SK-N-SH (cell line): ENCODE measurements around the gene RFC4. TPM values are rescaled to one million over a fixed set of nuclear protein-coding genes. Genes with fewer than 3 reads are reported as not detected.
"Not testable (repeated sequence)": the region's sequence is repeated elsewhere in the genome, so short reads cannot be mapped to it uniquely, and the experiment has no call there.

Experiments used
- CTCF ChIA-PET: fragments of 300-600, 350-600 bp; formaldehyde crosslinking; extraction: SDS; loops from one replicate; lab custom pipeline; 2021; lab: Yijun Ruan, JAX
- POLR2A ChIA-PET: fragments of 350-600 bp; sonication (Branson Sonifier 250); formaldehyde crosslinking; extraction: SDS; loops from one replicate; lab custom pipeline; 2020; ENCODE audit warnings: antibody characterized with exemption, inconsistent platforms; lab: Yijun Ruan, JAX
- DNase-seq: peaks from one replicate; pipeline ENCODE4 v3.0.0; 2012
- H2AFZ ChIP-seq: fragments of 200-600 bp; sonication (generic); 2 replicates; pipeline ENCODE4 v1.8.1; 2016; ENCODE audit warnings: antibody characterized with exemption, mild to moderate bottlenecking, low read depth
- H3F3A ChIP-seq: fragments of 200-600 bp; sonication (generic); replicated peaks from 2 replicates; pipeline ENCODE3; 2016; ENCODE audit warnings: antibody characterized with exemption, mild to moderate bottlenecking; ENCODE audit not compliant: insufficient read depth
- H3K27ac ChIP-seq, 2 experiments: fragments of 200-500 bp in 1 of 2; fragments of 200-600 bp in 1 of 2; sonication (Bioruptor generic) in 1 of 2; sonication (generic), shearing (Covaris generic) in 1 of 2; 2 replicates each; pipeline versions ENCODE4 v1.5.1 to v1.6.1; 2014 to 2016; ENCODE audit warnings: low read depth in 2 of 2, inconsistent platforms in 1 of 2, low read length in 1 of 2, mild to moderate bottlenecking in 1 of 2, mixed read lengths in 1 of 2
- H3K27me3 ChIP-seq: fragments of 200-600 bp; sonication (generic), shearing (Covaris generic); 2 replicates; pipeline ENCODE4 v1.6.1; 2016; ENCODE audit warnings: mixed run types; ENCODE audit not compliant: insufficient read depth
- H3K36me3 ChIP-seq, 2 experiments: fragments of 200-500 bp in 1 of 2; fragments of 200-600 bp in 1 of 2; sonication (Bioruptor generic) in 1 of 2; sonication (generic) in 1 of 2; replicated peaks in 1 of 2; 2 replicates each; pipeline versions ENCODE3 to v1.5.1; 2014 to 2016; ENCODE audit warnings: low read length in 1 of 2, mild to moderate bottlenecking in 1 of 2; ENCODE audit not compliant: insufficient read depth in 2 of 2, control insufficient read depth in 1 of 2
- H3K4me1 ChIP-seq, 2 experiments: fragments of 200-500 bp in 1 of 2; fragments of 200-600 bp in 1 of 2; sonication (Bioruptor generic) in 1 of 2; sonication (generic), shearing (Covaris generic) in 1 of 2; 2 replicates each; pipeline versions ENCODE4 v1.5.1 to v1.6.1; 2014 to 2016; ENCODE audit warnings: low read depth in 1 of 2, low read length in 1 of 2, mixed run types in 1 of 2; ENCODE audit not compliant: insufficient read depth in 2 of 2, control insufficient read depth in 1 of 2
- H3K4me2 ChIP-seq: fragments of 200-600 bp; sonication (generic), shearing (Covaris generic); 2 replicates; pipeline ENCODE4 v1.6.1; 2017; ENCODE audit warnings: mixed run types
- H3K4me3 ChIP-seq, 2 experiments: fragments of 200-500 bp in 1 of 2; fragments of 200-600 bp in 1 of 2; sonication (Bioruptor generic) in 1 of 2; sonication (generic), shearing (Covaris generic) in 1 of 2; 2 replicates each; pipeline versions ENCODE4 v1.5.1 to v1.8.1; 2014 to 2016; ENCODE audit warnings: low read depth in 2 of 2, inconsistent platforms in 1 of 2, low read length in 1 of 2, mild to moderate bottlenecking in 1 of 2, mixed read lengths in 1 of 2, moderate library complexity in 1 of 2
- H3K79me2 ChIP-seq: fragments of 200-600 bp; sonication (generic); 2 replicates; pipeline ENCODE4 v1.8.1; 2017; ENCODE audit warnings: mild to moderate bottlenecking; ENCODE audit not compliant: insufficient read depth
- H3K9ac ChIP-seq: fragments of 200-600 bp; sonication (generic); 2 replicates; pipeline ENCODE4 v1.6.1; 2017; ENCODE audit warnings: mixed run types
- H3K9me2 ChIP-seq: fragments of 200-600 bp; sonication (generic); 2 replicates; pipeline ENCODE4 v1.6.1; 2017; ENCODE audit warnings: mixed run types
- H3K9me3 ChIP-seq: fragments of 200-600 bp; sonication (generic); 2 replicates; pipeline ENCODE4 v1.6.1; 2017; ENCODE audit warnings: mixed run types, mild to moderate bottlenecking, moderate library complexity
- H4K20me1 ChIP-seq: fragments of 200-600 bp; sonication (generic); 2 replicates; pipeline ENCODE4 v1.6.1; 2017; ENCODE audit warnings: mild to moderate bottlenecking, mixed run types; ENCODE audit not compliant: insufficient read depth
- CHD2 ChIP-seq: fragments of 150-350 bp; IDR thresholded peaks from 2 replicates; pipeline ENCODE4 v1.6.1; 2018; ENCODE audit warnings: low read length; ENCODE audit not compliant: partially characterized antibody
- CTCF ChIP-seq: fragments of 200-600 bp; sonication (generic); IDR thresholded peaks from 2 replicates; pipeline ENCODE4 v1.6.1; 2017; ENCODE audit warnings: antibody characterized with exemption, mild to moderate bottlenecking, moderate library complexity
- FOSL2 ChIP-seq: IDR thresholded peaks from 2 replicates; pipeline ENCODE4 v1.4.0; 2012; ENCODE audit warnings: low read depth, mild to moderate bottlenecking, moderate library complexity, borderline replicate concordance
- FOXM1 ChIP-seq: IDR thresholded peaks from 2 replicates; pipeline ENCODE4 v1.4.0; 2012; ENCODE audit warnings: low read depth, mild to moderate bottlenecking
- GABPA ChIP-seq: IDR thresholded peaks from 2 replicates; pipeline ENCODE4 v1.4.0; 2012; ENCODE audit warnings: low read depth, mild to moderate bottlenecking
- JUND ChIP-seq: IDR thresholded peaks from 2 replicates; pipeline ENCODE4 v1.4.0; 2012
- POLR2AphosphoS5 ChIP-seq: IDR thresholded peaks from 2 replicates; pipeline ENCODE4 v1.6.1; 2012; ENCODE audit warnings: low read depth, low read length
- RXRA ChIP-seq: IDR thresholded peaks from 2 replicates; pipeline ENCODE4 v1.4.0; 2012; ENCODE audit warnings: low read depth, mild to moderate bottlenecking, borderline replicate concordance
- TAF1 ChIP-seq: IDR thresholded peaks from 2 replicates; pipeline ENCODE4 v1.6.1; 2012; ENCODE audit warnings: low read depth, mild to moderate bottlenecking, low read length, moderate library complexity, borderline replicate concordance
- USF2 ChIP-seq: fragments of 150-350 bp; IDR thresholded peaks from 2 replicates; pipeline ENCODE4 v1.6.1; 2017; ENCODE audit warnings: antibody characterized with exemption, low read length, low read depth, borderline replicate concordance
- YY1 ChIP-seq: IDR thresholded peaks from 2 replicates; pipeline ENCODE4 v1.4.0; 2012; ENCODE audit warnings: low read depth, mild to moderate bottlenecking
- WGBS: methylation state at CpG from one replicate; pipeline ENCODE4 v1.1.6; 2017; ENCODE audit warnings: low lambda C conversion rate; 5-methylcytosine and 5-hydroxymethylcytosine counted together
- polyA plus RNA-seq, 3 experiments: library from polyadenylated mRNA; depleted of rRNA; stranded (reverse); fragments of >200 nt; gene quantifications; 2 replicates each; pipeline ENCODE4 v1.2.3, GENCODE V29; 2012

Gene RFC4
- polyA plus RNA-seq, 1 of the 3 experiments (the other 2 are of a cell fraction): 13.1 TPM

DNA sequence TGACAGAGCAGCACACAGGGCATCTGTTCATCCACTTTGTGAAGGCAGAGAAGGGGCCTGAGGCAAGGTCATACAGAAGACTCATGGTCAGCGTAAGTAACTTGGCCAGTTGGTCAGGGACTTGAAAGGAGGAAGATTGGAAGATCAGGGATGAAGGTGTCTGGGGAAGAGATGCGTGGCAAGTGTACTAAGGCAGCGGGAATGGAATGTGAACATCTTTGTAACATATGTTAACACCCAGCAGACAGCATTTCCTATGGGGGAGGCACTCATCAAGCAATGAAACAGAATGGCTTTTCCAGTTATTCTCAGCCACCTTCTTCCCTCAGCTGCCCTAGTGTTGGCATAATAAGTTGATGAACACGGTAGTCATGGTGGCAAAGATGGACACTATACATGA lies 7.8 kb upstream of the RFC4 start:
- ChIA-PET POLR2A (no interaction called here), CTCF (no interaction called here)
- Histone ChIP-seq H4K20me1 (no peaks in the 10 kb centered on the region), H3K27me3 (no peaks in the 10 kb centered on the region), H2AFZ (no peak overlapping the region), H3K9ac (no peak overlapping the region), H3K4me1 (no peaks in the 10 kb centered on the region), H3K9me3 (no peaks in the 10 kb centered on the region), H3K9me2 (no peaks in the 10 kb centered on the region), H3F3A (no peaks in the 10 kb centered on the region), H3K36me3 (no peaks in the 10 kb centered on the region), H3K79me2 (no peaks in the 10 kb centered on the region), H3K27ac (no peak overlapping the region), H3K4me3 (no peak overlapping the region), H3K4me2 (no peak overlapping the region)
- no peak for DNase-seq
- TF ChIP-seq JUND (no peak), FOXM1 (no peak), GABPA (no peak), CTCF (no peak), CHD2 (no peak), FOSL2 (no peak), TAF1 (no peak), POLR2AphosphoS5 (no peak), RXRA (no peak), USF2 (no peak), YY1 (no peak)
- WGBS: 82% methylated on average over 4 of the region's 4 CpGs

- CTCF ChIA-PET, POLR2A ChIA-PET: not testable (repeated sequence)
- WGBS: 91% methylated on average over 10 of the region's 29 CpGs
Observed at GRCh38 chr3:186811313-186811712, 5.0 kb upstream of the RFC4 start.

More at GRCh38 chr3:186811313-186811712, 5.0 kb upstream of the RFC4 start:
- H2AFZ ChIP-seq, H3K9me3 ChIP-seq, DNase-seq, H3F3A ChIP-seq, H3K4me1 ChIP-seq, H3K9ac ChIP-seq, H3K4me3 ChIP-seq, H3K27me3 ChIP-seq, H3K36me3 ChIP-seq, H4K20me1 ChIP-seq, H3K4me2 ChIP-seq, H3K27ac ChIP-seq, H3K9me2 ChIP-seq, H3K79me2 ChIP-seq: not testable (repeated sequence)
